ENCODE results near the gene DPP10.

The DPP10 gene

DNA sequence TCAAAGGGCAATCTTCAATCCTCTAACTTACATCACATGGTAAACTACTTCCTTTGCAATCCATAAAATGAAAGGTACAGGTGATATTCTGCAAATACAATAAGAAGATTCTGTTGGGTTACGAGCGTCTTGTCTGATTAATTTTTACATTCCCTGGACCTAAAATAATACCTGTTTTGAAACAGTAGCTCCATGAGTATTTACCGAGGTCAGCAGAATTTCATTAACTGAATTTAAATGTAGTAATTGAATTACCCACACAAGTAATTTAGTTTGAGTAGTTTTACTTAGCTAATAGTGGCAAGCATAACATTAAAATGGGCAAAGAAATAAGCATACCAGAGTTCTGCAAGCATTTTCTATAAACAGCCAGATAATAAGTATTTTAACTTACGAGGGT lies 652.0 kb downstream of the DPP10 start:
- H3K4me3 Mint-ChIP-seq = no peak overlapping the region
- H3K27me3 Mint-ChIP-seq = no peaks in the 10 kb centered on the region
- no peaks in the 10 kb centered on the region for H3K36me3 Mint-ChIP-seq (ENCODE audit: insufficient read depth)
- DNase-seq (ENCODE audit: low spot score in 2 of 2) (no peak), ATAC-seq (replicated peaks; ENCODE audit: extremely low read depth, poor library complexity, severe bottlenecking) (no peak)
- H3K27ac Mint-ChIP-seq (ENCODE audit: low read depth) = no peak overlapping the region
- H3K4me1 Mint-ChIP-seq = no peaks in the 10 kb centered on the region
- peaks cover 11% of the 10 kb centered on the region for H3K9me3 Mint-ChIP-seq

- no peaks in the 10 kb centered on the region for H3K4me1 Mint-ChIP-seq
- no peaks in the 10 kb centered on the region for H3K36me3 Mint-ChIP-seq (ENCODE audit: insufficient read depth)
- H3K27me3 Mint-ChIP-seq = no peaks in the 10 kb centered on the region
- no peak overlapping the region for H3K4me3 Mint-ChIP-seq
- peaks cover 5% of the 10 kb centered on the region for H3K9me3 Mint-ChIP-seq
- DNase-seq (ENCODE audit: low spot score in 2 of 2) (no peak), ATAC-seq (replicated peaks; ENCODE audit: extremely low read depth, poor library complexity, severe bottlenecking) (no peak)
- no peak overlapping the region for H3K27ac Mint-ChIP-seq (ENCODE audit: low read depth)
Measured at GRCh38 chr2:115105966-115106365, 663.5 kb downstream of the DPP10 start.

DNA sequence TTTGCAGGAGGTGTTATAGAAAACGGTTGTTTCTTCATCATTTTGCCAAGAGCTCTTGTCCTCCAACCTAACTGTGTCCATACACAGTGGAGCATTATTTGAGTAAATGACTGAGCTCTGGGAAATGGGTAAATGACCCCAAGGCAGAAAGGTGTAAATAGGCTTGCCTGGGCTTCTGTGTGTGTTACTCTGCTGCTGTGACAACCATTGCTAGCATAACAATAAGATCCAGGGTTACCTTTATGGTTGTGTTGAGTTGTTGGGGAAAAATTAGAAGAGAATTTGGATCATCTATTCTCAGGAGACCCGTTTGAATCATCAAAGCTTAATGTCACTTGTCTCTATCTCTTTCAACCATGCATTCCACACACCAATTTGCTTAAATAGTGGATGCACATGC lies 672.7 kb downstream of the DPP10 start:
- Mint-ChIP-seq H3K9me3 (peaks cover 5% of the 10 kb centered on the region), H3K4me3 (no peak overlapping the region)

GRCh38 chr2:115118306-115118705 lies 675.9 kb downstream of the DPP10 start:
- H3K27ac Mint-ChIP-seq (ENCODE audit: low read depth) = no peak overlapping the region
- ATAC-seq (replicated peaks; ENCODE audit: extremely low read depth, poor library complexity, severe bottlenecking) = no peak
- H3K36me3 Mint-ChIP-seq (ENCODE audit: insufficient read depth) = peaks cover 2% of the 10 kb centered on the region

More for the DNA sequence above, 672.7 kb downstream of the DPP10 start:
- Mint-ChIP-seq H3K27ac (ENCODE audit: low read depth) (no peak overlapping the region), H3K4me1 (no peaks in the 10 kb centered on the region), H3K27me3 (no peaks in the 10 kb centered on the region), H3K36me3 (ENCODE audit: insufficient read depth) (peaks cover 2% of the 10 kb centered on the region)
- DNase-seq (ENCODE audit: low spot score in 2 of 2) (no peak), ATAC-seq (replicated peaks; ENCODE audit: extremely low read depth, poor library complexity, severe bottlenecking) (no peak)

GRCh38 chr2:115119086-115119485 lies 676.6 kb downstream of the DPP10 start:
- peaks cover 1% of the 10 kb centered on the region for H3K9me3 Mint-ChIP-seq
- H3K4me3 Mint-ChIP-seq = no peak overlapping the region

More at GRCh38 chr2:115118306-115118705, 675.9 kb downstream of the DPP10 start:
- no peak overlapping the region for H3K4me3 Mint-ChIP-seq
- no peaks in the 10 kb centered on the region for H3K27me3 Mint-ChIP-seq
- peaks cover 3% of the 10 kb centered on the region for H3K9me3 Mint-ChIP-seq
- no peak for DNase-seq (ENCODE audit: low spot score in 2 of 2)
- no peaks in the 10 kb centered on the region for H3K4me1 Mint-ChIP-seq

GRCh38 chr2:115122701-115123100 lies 680.3 kb downstream of the DPP10 start:
- no peak overlapping the region for H3K4me3 Mint-ChIP-seq
- no peaks in the 10 kb centered on the region for H3K27me3 Mint-ChIP-seq
- ATAC-seq (replicated peaks; ENCODE audit: extremely low read depth, poor library complexity, severe bottlenecking) (no peak), DNase-seq (ENCODE audit: low spot score in 2 of 2) (no peak)
- no peak overlapping the region for H3K27ac Mint-ChIP-seq (ENCODE audit: low read depth)
- no peaks in the 10 kb centered on the region for H3K4me1 Mint-ChIP-seq
- peaks cover 2% of the 10 kb centered on the region for H3K36me3 Mint-ChIP-seq (ENCODE audit: insufficient read depth)
- H3K9me3 Mint-ChIP-seq = peaks cover 6% of the 10 kb centered on the region

More at GRCh38 chr2:115119086-115119485, 676.6 kb downstream of the DPP10 start:
- no peak overlapping the region for H3K27ac Mint-ChIP-seq (ENCODE audit: low read depth)
- no peaks in the 10 kb centered on the region for H3K4me1 Mint-ChIP-seq
- H3K27me3 Mint-ChIP-seq = no peaks in the 10 kb centered on the region
- DNase-seq (ENCODE audit: low spot score in 2 of 2) (no peak), ATAC-seq (replicated peaks; ENCODE audit: extremely low read depth, poor library complexity, severe bottlenecking) (no peak)
- H3K36me3 Mint-ChIP-seq (ENCODE audit: insufficient read depth) = peaks cover 2% of the 10 kb centered on the region

GRCh38 chr2:115124817-115125216 lies 682.4 kb downstream of the DPP10 start:
- ATAC-seq (replicated peaks; ENCODE audit: extremely low read depth, poor library complexity, severe bottlenecking) (no peak), DNase-seq (ENCODE audit: low spot score in 2 of 2) (no peak)
- H3K9me3 Mint-ChIP-seq = peaks cover 9% of the 10 kb centered on the region
- no peaks in the 10 kb centered on the region for H3K36me3 Mint-ChIP-seq (ENCODE audit: insufficient read depth)
- H3K4me3 Mint-ChIP-seq = no peak overlapping the region
- H3K27me3 Mint-ChIP-seq = no peaks in the 10 kb centered on the region
- H3K4me1 Mint-ChIP-seq = no peaks in the 10 kb centered on the region
- no peak overlapping the region for H3K27ac Mint-ChIP-seq (ENCODE audit: low read depth)

- Mint-ChIP-seq H3K4me3 (no peak overlapping the region), H3K27me3 (no peaks in the 10 kb centered on the region), H3K36me3 (ENCODE audit: insufficient read depth) (no peaks in the 10 kb centered on the region), H3K4me1 (no peaks in the 10 kb centered on the region), H3K27ac (ENCODE audit: low read depth) (no peak overlapping the region), H3K9me3 (peaks cover 14% of the 10 kb centered on the region)
- ATAC-seq (replicated peaks; ENCODE audit: extremely low read depth, poor library complexity, severe bottlenecking) (no peak), DNase-seq (ENCODE audit: low spot score in 2 of 2) (no peak)
Measured at GRCh38 chr2:115129536-115129935, 687.1 kb downstream of the DPP10 start.

DNA sequence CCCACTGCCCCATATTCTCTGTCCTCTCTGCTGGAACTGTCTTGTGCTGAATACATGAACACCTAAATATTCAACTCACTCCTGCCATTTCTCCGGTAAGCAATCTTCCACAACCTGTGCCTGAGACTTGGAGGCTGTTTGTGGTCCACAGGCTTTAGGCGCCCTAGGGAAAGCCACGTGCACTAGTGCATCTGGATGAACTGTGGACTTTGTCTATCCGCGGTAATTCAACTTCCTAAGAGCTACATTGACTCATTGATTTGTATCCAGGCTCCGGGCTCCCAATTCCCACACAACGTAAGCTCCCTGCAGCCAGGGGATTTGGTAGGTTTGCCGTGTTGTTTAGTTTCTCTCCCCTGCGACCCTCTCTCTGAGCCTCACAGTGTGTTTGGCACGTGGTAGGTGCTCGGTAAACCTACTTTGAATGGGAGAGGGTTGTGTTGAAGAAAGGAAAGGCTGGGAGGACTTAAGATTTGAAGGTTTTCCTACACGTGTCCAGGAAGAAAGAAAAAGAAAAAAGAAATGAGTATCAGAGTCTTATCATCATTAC lies 718.2 kb downstream of the DPP10 start:
- no peak overlapping the region for H3K4me3 Mint-ChIP-seq
- peaks cover 12% of the 10 kb centered on the region for H3K9me3 Mint-ChIP-seq
- no peaks in the 10 kb centered on the region for H3K36me3 Mint-ChIP-seq (ENCODE audit: insufficient read depth)
- ATAC-seq (replicated peaks; ENCODE audit: extremely low read depth, poor library complexity, severe bottlenecking) (no peak), DNase-seq (ENCODE audit: low spot score in 2 of 2) (no peak)
- H3K27ac Mint-ChIP-seq (ENCODE audit: low read depth) = no peak overlapping the region
- H3K4me1 Mint-ChIP-seq = no peaks in the 10 kb centered on the region
- peaks cover 22% of the 10 kb centered on the region for H3K27me3 Mint-ChIP-seq

GRCh38 chr2:115161081-115161770 lies 718.8 kb downstream of the DPP10 start:
- ATAC-seq (replicated peaks; ENCODE audit: extremely low read depth, poor library complexity, severe bottlenecking) = no peak
- no peak overlapping the region for H3K27ac Mint-ChIP-seq (ENCODE audit: low read depth)
- no peak for DNase-seq (ENCODE audit: low spot score in 2 of 2)
- H3K9me3 Mint-ChIP-seq = peaks cover 7% of the 10 kb centered on the region
- no peaks in the 10 kb centered on the region for H3K4me1 Mint-ChIP-seq
- peaks cover 22% of the 10 kb centered on the region for H3K27me3 Mint-ChIP-seq
- no peak overlapping the region for H3K4me3 Mint-ChIP-seq
- no peaks in the 10 kb centered on the region for H3K36me3 Mint-ChIP-seq (ENCODE audit: insufficient read depth)

GRCh38 chr2:115161771-115162493 lies 719.5 kb downstream of the DPP10 start:
- no peak for DNase-seq (ENCODE audit: low spot score in 2 of 2)
- H3K4me1 Mint-ChIP-seq = no peaks in the 10 kb centered on the region
- H3K9me3 Mint-ChIP-seq = peaks cover 7% of the 10 kb centered on the region
- no peak overlapping the region for H3K27ac Mint-ChIP-seq (ENCODE audit: low read depth)
- H3K36me3 Mint-ChIP-seq (ENCODE audit: insufficient read depth) = no peaks in the 10 kb centered on the region
- H3K27me3 Mint-ChIP-seq = peaks cover 22% of the 10 kb centered on the region
- H3K4me3 Mint-ChIP-seq = no peak overlapping the region
- ATAC-seq (replicated peaks; ENCODE audit: extremely low read depth, poor library complexity, severe bottlenecking) = no peak

GRCh38 chr2:115162494-115163293 lies 720.3 kb downstream of the DPP10 start:
- H3K27ac Mint-ChIP-seq (ENCODE audit: low read depth) = no peak overlapping the region
- H3K36me3 Mint-ChIP-seq (ENCODE audit: insufficient read depth) = no peaks in the 10 kb centered on the region
- H3K27me3 Mint-ChIP-seq = peaks cover 22% of the 10 kb centered on the region
- DNase-seq (ENCODE audit: low spot score in 2 of 2) (no peak), ATAC-seq (replicated peaks; ENCODE audit: extremely low read depth, poor library complexity, severe bottlenecking) (no peak)
- no peak overlapping the region for H3K4me3 Mint-ChIP-seq
- no peaks in the 10 kb centered on the region for H3K4me1 Mint-ChIP-seq
- H3K9me3 Mint-ChIP-seq = peaks cover 7% of the 10 kb centered on the region
